Fibroblast of skin of right quadriceps (primary cell): ENCODE data around the gene ETV6.

Source experiments
- DNase-seq: peaks from one replicate; pipeline ENCODE4 v3.0.0-alpha.2; 2013

The ETV6 gene

GRCh38 chr12:11812586-11813437 lies 163.3 kb downstream of the ETV6 start:
- DNase-seq, result peak; percentile 47

- peak; percentile 10 for DNase-seq
These were observed 164.0 kb downstream of the ETV6 start for GRCh38 chr12:11813438-11813813.

- DNase-seq, result peak; percentile 81
These were observed 164.9 kb downstream of the ETV6 start for GRCh38 chr12:11814374-11814773.

- no peak for DNase-seq
These were observed 165.9 kb downstream of the ETV6 start for GRCh38 chr12:11815397-11815796.

- no peak for DNase-seq
These were observed 170.2 kb downstream of the ETV6 start for GRCh38 chr12:11819643-11820042.

GRCh38 chr12:11820476-11820875 lies 171.0 kb downstream of the ETV6 start:
- no peak for DNase-seq

- no peak for DNase-seq
These were observed 172.1 kb downstream of the ETV6 start for GRCh38 chr12:11821386-11822080.

- DNase-seq, result peak; percentile 65
These were observed 172.8 kb downstream of the ETV6 start for GRCh38 chr12:11822081-11822834.

GRCh38 chr12:11823043-11823442 lies 173.6 kb downstream of the ETV6 start:
- DNase-seq, result peak; percentile 92

GRCh38 chr12:11823593-11823992 lies 174.1 kb downstream of the ETV6 start:
- no peak for DNase-seq

GRCh38 chr12:11824069-11824468 lies 174.6 kb downstream of the ETV6 start:
- no peak for DNase-seq

- no peak for DNase-seq
These were observed 175.3 kb downstream of the ETV6 start for GRCh38 chr12:11824736-11825135.

GRCh38 chr12:11825278-11825677 lies 175.8 kb downstream of the ETV6 start:
- DNase-seq, result no peak

- no peak for DNase-seq
These were observed 177.1 kb downstream of the ETV6 start for GRCh38 chr12:11826574-11826973.

GRCh38 chr12:11827091-11828061 lies 177.9 kb downstream of the ETV6 start:
- peak; percentile 45 for DNase-seq

- DNase-seq, result no peak
These were observed 180.3 kb downstream of the ETV6 start for GRCh38 chr12:11829764-11830194.

GRCh38 chr12:11830307-11830801 lies 180.9 kb downstream of the ETV6 start:
- no peak for DNase-seq

GRCh38 chr12:11832093-11832492 lies 182.6 kb downstream of the ETV6 start:
- DNase-seq, result no peak

GRCh38 chr12:11833174-11833895 lies 183.9 kb downstream of the ETV6 start:
- DNase-seq, result no peak

- DNase-seq, result peak; percentile 34
These were observed 184.8 kb downstream of the ETV6 start for GRCh38 chr12:11834104-11834812.

GRCh38 chr12:11834931-11835330 lies 185.5 kb downstream of the ETV6 start:
- no peak for DNase-seq
